Cardiac fibroblast (primary cell): ENCODE data around the gene PPFIBP2.

Source experiments
- DNase-seq, 2 donors: peaks; one replicate each; pipeline versions ENCODE4 v3.0.0 to v3.0.0-alpha.2; 2010; ENCODE audit warnings: low read depth in 2 of 2
- H3K4me3 ChIP-seq, 2 donors: replicated peaks in 1 of 2; 1 replicate in 1 of 2; 2 replicates in 1 of 2; pipeline ENCODE4 v1.5.1; 2011; ENCODE audit warnings: low read depth in 2 of 2, low read length in 2 of 2, mild to moderate bottlenecking in 2 of 2, moderate library complexity in 1 of 2
- TF ChIP-seq, protein P1 (sequence below): IDR thresholded peaks from one replicate; pipeline ENCODE4 v1.5.1; 2011; ENCODE audit warnings: low read depth, mild to moderate bottlenecking, low read length, inconsistent platforms

Gene PPFIBP2

DNA sequence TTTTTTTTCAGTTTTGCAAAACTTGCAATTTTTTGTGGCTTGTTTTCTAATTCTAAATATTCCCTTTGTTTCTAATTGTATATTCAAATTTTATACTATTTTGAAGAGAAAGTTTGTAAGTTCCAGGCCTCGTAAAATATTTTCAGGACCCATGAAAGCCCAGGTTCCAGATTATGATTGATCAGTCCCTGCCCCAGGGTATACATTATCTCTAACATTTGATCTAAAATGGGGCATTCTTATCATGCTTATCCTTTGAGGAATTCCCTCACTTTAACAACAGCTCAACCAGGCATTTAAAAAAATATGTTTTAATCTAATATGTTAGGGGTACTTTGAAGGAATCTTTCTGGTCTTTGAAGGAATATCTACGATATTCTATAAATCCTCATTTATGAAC is 133.1 kb downstream of the PPFIBP2 start:
- no peak overlapping the region for H3K4me3 ChIP-seq
- no peak for DNase-seq
- TF ChIP-seq, protein P1, sequence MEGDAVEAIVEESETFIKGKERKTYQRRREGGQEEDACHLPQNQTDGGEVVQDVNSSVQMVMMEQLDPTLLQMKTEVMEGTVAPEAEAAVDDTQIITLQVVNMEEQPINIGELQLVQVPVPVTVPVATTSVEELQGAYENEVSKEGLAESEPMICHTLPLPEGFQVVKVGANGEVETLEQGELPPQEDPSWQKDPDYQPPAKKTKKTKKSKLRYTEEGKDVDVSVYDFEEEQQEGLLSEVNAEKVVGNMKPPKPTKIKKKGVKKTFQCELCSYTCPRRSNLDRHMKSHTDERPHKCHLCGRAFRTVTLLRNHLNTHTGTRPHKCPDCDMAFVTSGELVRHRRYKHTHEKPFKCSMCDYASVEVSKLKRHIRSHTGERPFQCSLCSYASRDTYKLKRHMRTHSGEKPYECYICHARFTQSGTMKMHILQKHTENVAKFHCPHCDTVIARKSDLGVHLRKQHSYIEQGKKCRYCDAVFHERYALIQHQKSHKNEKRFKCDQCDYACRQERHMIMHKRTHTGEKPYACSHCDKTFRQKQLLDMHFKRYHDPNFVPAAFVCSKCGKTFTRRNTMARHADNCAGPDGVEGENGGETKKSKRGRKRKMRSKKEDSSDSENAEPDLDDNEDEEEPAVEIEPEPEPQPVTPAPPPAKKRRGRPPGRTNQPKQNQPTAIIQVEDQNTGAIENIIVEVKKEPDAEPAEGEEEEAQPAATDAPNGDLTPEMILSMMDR: no peak

DNA sequence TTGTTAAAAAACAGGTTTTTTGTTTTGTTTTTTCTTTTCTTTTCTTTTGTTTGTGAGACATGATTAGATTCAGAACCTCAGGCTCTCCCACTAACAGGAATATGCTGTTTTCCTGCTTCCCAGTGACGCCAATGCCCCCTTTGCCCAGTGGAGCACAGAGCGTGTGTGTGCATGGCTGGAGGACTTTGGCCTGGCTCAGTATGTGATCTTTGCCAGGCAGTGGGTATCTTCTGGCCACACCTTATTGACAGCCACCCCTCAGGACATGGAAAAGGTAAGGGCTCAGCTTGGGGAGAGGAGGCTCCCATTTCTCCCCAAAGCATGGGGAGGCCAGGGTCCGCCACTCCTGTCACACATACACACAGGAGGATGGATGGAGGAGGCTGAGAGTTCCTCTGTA is 134.5 kb downstream of the PPFIBP2 start:
- DNase-seq: no peak
- no peak overlapping the region for H3K4me3 ChIP-seq
- TF ChIP-seq, protein P1: no peak

DNA sequence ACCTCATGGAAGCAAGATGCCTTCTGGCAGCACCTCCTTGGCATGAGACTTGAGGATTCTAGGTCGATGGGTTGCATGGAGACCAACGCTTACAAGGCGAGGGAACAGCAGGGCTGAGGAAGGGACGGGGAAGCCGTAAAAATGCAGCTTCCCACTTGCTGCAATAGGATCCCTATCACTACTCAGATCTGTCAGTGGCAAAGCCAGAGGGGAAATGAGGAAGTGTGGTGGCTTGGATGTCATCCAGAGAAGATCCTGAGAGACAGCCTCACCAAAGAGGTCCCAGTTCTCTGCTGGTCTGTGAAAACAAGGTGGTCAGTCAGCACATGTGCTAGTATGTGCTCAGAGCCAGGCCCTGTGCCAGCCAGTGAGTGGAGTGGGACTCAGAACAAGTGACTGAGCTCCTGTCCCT is 137.3 kb downstream of the PPFIBP2 start:
- no peak overlapping the region for H3K4me3 ChIP-seq
- DNase-seq: no peak
- TF ChIP-seq, protein P1: no peak

DNA sequence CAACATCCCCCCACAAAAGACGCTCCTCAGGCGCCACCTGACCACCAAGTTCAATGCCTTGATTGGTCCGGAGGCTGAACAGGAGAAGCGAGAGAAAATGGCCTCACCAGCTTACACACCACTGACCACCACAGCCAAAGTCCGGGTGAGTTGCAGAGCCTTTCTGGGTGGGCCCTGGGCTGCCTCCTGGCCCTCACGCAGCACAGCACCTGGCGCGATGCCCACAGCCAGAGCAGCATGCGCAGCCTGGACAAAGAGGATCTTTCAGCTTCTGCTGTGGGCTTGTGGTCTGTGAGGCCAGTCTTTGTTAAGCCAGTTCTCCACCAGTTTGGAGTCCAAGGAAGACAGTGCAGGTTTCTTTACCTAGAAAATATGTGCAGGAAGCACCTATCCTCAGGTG is 137.9 kb downstream of the PPFIBP2 start:
- H3K4me3 ChIP-seq: no peak overlapping the region
- DNase-seq: no peak
- TF ChIP-seq, protein P1: no peak

DNA sequence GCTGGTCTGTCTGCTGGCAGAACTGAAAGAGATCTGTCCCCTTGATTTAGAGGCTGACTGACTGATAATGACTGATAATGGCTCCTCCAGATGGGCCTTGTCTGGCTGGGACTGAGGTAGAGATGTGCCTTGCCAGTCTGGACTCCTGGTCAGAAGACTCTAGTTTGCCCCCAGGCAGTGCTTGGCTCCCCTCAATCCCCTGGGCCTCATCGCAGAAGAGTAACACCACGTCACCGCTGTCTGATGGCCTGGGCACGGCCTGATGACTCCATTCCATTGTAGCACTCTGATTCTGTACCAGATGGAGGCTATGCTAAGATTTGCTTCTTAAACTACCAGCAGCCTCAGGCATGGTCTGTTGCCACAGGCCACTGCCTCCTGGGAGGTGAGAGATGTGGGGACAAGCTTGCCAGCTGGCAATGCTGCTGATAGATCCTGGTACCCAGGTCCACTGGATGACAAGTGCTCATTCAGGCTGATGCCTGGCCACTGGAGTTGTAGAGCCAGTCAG is 140.5 kb downstream of the PPFIBP2 start:
- no peak overlapping the region for H3K4me3 ChIP-seq
- DNase-seq: no peak
- TF ChIP-seq, protein P1: no peak

DNA sequence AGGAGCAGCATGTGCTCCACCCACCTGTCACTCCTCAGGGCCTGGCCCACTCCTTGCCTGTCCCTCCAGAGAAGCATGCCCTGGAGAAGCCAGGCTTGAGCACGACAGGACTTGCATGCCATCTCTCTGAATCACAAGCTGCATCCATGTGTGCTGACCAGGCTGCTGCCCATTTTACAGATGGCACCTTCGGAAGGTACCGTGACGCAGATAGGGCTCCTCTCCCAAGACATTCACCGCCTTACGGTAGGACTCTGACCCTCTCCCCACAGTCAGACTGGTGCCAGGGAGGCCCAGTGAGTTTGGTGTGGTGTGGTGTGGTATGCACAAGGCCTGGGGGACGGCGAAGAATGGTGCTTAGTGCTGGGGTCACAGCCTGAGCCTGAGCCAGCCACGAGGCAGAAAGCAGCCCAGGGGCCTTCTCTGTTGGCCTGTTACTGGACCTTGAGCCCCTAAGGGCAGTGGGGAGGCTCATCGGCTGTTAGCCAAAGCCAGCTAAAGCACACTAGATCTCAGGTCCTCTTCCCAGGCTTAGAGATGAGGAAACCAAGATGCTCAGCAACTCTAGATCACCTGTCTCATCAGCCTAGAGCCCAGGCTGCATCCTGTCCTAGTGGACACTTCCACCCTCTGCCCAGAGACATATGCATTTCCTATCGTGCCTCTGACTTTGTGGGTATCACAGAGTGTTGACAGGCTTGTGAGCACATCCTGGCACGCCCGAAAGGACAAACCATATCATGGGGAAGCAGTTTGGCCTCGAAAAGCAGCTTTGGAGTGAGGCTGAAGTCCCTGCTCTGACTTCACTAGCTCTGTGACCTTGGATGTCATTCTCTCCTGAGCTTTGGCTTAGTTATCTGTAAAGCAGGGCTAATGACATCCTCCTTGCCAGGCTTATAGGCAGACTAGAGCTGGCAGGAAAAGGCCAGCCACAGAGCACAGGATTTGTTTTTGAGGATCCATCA is 141.7 kb downstream of the PPFIBP2 start:
- DNase-seq: no peak
- H3K4me3 ChIP-seq: no peak overlapping the region
- TF ChIP-seq, protein P1: no peak
